Stimulated activated CD8-positive, alpha-beta memory T cell treated with anti-CD3 and anti-CD28 coated beads, Interleukin-15, amount 100 ng/mL, for 4 hours (primary cell): ENCODE results near the gene TAPT1.

ENCODE experiments used
- DNase-seq, 2 donors: peaks; one replicate each; pipeline ENCODE4 v3.0.0-alpha.2; 2020; ENCODE audit warnings: low read depth in 2 of 2

The TAPT1 gene

DNA sequence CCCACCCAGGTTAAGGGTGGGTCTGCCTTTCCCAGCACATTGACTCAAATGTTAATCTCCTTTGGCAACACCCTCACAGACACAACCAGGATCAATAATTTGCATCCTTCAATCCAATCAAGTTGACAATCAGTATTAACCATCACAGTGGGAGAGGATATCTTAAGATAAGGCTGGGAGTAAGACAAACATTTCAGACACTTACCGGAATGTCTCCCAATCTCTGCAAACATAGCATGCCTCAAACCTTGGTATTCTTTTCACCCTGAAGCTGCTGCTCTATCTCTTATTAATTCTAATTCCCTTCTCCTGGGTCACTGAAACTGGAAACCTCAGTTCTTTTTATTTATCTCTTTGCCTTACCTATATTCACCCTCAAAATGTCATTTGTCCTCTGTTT is 19.0 kb upstream of the TAPT1 start:
- no peak for DNase-seq

- DNase-seq, result no peak
Measured at GRCh38 chr4:16243285-16243684, 17.0 kb upstream of the TAPT1 start.

GRCh38 chr4:16240300-16240699 is 14.0 kb upstream of the TAPT1 start:
- no peak for DNase-seq

- DNase-seq, result no peak
Measured at GRCh38 chr4:16239086-16239485, 12.8 kb upstream of the TAPT1 start.

- no peak for DNase-seq
Measured at GRCh38 chr4:16238327-16238726, 12.1 kb upstream of the TAPT1 start.

DNA sequence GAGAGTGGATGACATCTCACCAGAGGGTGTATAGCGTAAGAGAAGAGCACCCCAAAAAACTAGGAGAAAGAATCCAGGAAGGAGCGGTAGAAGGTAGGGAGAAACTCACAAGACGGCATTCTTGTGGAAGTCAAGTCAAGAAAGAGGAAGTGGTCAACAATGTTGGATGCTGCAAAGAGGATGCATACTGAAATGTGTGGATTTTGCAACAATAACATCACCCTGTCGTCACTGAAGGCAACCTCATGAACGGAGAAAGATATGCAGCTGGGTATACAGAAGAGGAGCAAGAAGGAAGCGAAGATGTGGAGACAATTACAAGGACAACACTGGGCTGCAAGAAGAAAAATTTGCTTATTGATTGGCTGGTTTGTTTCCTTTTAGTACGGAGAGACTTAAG is 11.4 kb upstream of the TAPT1 start:
- DNase-seq, result no peak

GRCh38 chr4:16236402-16237023 is 10.2 kb upstream of the TAPT1 start:
- no peak for DNase-seq

DNA sequence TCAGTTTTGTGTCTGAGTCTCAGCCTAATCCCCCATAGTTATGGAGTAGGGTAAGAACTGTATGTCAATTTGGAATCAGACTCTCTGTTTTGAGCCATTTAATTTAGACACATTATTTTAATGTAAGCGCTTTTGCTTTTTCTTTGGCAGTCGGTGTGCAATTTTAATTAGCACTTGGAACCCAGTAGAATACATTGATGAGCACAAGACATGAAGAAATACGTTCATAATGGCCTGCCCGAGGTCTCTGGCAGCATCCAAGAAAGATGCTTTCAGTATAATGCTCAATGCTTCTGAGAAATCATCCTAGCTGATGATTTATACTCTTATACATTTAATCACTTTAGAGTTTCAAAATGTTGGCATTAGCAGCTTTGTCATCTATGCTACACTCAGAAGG is 8.9 kb upstream of the TAPT1 start:
- no peak for DNase-seq

DNA sequence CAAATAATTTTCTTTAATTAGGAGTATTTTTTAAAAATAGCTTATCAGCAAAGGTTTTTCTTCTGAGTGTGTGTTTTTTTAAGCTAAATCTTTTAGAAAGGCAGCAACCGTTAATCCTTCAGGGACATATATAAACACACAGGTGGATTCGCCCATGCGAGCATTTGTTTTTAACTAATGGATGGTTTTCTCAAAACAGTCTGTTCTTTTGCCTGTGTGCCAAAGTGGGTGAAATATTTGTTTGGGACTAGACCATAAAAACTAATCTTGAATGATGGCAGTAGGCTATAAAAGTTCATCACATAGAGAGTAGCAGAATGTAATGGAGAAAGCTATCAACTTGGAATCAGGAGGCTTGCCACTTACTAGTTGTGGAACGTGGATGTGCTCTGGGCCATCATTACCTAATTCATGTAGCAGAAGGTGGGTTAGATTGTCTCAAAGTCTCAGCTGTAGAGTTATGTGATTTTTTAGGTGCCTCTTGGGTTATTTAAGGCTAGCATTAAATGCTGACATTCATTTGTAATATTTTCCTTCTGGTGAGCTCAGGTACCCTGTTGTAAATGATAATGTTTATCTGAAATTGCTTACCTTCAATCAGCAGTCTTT is 7.4 kb upstream of the TAPT1 start:
- DNase-seq, result no peak

DNA sequence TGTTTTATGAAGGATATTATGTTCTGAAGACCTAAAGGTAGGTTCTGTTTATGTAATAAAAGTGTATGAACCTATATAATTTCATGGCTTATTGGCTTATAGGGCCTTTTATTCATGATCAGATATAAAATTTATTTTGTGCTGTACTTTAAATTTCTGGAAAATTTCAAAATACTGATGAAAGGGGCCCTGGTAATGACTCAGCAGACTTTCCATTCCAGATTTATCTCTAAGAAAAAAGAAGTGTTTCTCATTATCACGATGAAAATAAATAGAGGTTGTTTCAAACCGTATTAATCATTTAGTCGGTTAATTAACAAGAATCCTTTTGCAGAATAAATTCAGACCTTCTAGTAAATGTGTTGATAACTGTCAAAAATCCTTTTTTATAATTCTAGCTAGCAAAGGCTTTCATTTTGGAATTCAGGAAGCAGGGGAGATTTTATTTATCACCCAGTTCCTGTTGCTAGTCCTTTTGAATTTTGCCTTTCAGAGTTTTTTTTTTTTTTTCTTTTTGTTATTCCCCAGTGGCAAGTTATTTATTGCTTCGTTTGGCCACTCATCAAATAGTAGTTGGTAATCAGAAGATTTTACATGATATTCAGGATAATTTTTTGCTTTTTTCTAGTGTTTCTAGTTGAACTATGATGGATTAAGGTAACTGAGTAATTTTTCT is 5.4 kb upstream of the TAPT1 start:
- no peak for DNase-seq

GRCh38 chr4:16230308-16230707 is 4.0 kb upstream of the TAPT1 start:
- no peak for DNase-seq

GRCh38 chr4:16229604-16230003 is 3.3 kb upstream of the TAPT1 start:
- DNase-seq, result no peak

DNA sequence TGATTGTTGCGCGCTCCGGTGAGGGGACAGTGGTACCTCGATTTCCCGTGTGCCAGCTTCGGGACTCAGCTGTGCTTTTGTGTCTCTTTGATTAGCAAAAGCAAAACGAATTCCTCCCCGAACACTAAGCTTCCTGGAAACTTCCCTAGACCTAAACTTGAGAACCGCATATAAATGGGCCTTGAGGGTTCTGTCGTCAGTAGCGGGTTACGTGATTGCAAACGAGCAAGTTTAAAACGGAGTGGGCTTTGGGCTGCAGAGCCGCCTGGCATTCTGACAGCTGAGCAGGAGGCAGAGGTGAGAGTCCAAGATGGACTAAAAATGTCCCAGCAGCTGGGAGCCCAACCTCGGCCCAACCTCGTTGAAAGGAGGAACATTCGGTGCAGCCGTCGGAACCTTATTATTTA is 1.2 kb upstream of the TAPT1 start:
- no peak for DNase-seq

DNA sequence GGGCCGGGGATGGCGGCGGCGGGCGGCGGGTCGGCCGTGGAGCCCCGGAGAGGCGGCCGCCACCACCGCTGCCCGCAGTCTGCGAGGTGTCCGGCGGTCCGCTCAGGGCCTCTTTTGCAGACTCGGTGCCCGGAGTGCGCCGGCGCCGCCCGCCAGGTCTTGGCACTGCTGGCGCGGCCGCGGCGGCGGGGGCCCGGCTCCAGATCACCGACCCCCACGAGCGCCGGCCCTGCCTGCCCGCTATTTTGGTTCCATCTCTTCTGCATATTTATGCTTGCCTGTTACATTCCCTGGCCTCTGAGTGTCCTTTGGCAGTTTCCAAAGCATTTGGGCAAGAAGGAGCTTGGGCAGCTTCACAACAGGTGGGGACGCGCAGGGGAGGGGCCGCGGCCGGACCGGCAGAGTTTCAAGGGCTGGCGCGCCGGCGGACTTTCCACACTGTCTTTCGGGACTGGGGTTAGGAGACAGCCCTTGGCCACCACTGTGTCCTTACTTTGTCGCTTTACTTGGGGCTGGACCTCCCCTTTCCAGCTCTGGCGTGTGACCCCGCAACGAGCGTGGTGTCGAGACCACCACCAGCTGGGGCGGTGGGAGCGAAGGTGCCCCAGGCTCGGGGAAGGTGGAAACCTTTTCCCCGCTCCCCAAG is 668 bp upstream of the TAPT1 start:
- peak in 1 of 2 donors; percentile 17 for DNase-seq

DNA sequence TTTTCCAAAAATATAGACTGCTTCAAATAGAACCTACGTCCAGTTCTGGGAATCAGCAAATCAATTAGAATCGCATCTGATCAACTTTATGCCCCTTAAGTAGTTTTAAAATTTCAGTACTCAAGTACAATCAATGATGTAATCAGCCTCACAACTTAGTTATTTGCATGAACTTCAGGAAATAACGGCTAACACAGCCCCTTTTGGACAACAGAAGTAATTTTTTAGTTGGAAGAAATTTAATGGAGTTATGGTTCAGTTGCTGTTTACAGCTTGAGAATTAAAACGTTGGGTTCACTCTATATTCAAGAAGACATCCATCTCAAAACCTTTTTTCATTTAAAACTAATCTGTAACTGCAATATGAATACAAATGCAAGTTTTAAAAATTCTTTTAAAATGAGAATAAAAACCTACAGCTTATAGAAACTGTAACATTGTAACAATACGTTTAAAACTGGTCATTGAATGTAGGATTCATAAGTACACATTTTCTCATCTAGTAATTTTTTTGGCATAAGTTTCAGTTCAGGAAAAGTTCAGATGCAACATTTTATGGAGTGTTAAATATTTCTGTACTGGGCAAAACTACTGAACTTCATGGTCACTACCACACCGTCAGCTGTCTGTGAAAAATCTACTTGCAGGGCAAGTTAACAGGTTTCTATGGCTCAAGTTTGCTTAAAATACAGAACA is 956 bp downstream of the TAPT1 start:
- no peak for DNase-seq

- DNase-seq, result no peak
Measured at GRCh38 chr4:16224264-16225166, 1.8 kb downstream of the TAPT1 start.

DNA sequence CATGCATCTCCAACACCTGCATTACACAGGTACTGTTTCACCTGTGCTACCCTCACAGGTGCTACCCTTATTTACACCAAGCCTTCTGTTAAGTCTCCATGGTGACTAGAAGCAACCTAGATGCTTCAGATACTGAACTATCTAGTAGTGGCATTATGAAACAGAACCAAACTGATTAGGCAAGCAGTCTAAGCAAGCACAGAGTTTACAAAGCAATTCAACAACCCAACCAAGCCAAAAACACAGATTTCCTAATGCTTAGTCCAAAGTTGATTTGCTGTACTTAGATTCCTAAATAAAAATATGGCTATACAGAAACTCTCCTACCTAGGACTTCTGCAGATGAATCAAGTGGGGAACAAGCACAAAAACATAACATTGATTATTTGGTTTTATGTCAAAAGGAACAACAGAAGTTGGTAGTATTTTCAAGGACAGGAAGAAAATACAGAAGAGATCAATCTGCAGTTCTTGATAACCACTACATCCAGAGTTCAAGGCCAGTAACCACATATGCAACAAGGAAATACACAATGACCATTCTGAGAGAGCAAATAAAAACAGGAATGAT is 3.2 kb downstream of the TAPT1 start:
- no peak for DNase-seq

DNA sequence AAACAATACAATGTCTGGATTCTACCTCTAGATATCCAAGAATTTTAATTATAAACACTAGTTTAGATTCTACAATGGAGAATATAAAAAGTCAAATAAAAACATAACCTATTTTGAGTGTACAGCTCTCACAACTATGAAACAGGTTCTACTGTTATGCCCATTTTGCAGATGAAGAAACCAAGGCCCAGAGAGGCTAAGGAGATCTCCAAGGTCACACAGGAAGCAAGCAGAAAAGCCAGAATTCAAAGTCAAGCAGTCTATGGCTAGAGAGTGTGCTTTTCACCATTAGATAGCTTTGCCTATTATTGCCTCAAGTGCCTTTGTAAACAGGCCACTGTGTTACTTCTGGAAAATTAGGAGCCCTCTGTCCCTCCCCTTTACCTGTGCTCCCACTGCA is 7.3 kb downstream of the TAPT1 start:
- no peak for DNase-seq

- DNase-seq, result no peak
Measured at GRCh38 chr4:16217300-16218051, 8.8 kb downstream of the TAPT1 start.

DNA sequence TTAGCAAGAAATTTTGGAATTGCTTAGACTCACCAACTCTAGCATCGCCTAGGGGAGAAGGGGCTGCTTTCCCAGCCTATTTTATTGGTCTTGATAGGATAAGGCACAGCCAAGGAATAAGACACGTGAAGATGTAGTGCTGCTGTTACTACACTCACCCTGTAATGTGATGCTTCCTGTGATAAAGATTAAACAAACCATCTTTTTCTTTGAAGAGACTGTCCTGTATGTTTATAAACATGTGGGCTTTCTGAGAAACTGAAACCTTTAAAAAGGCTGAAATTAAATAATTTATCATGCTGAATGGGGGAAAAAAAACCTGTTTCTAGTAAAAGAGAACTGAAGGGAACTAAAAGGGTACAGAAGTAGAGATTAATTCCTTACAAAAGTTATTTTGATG is 13.2 kb downstream of the TAPT1 start:
- no peak for DNase-seq
